Prostate gland (tissue), 2 donors: ENCODE measurements around the gene EPHA5. TPM values are rescaled to one million over a fixed set of nuclear protein-coding genes. Genes with fewer than 3 reads are reported as not detected.

Source experiments
- DNase-seq: peaks from one replicate; pipeline ENCODE4 v3.0.0-alpha.2; 2019; ENCODE audit warnings: low spot score
- H3K27ac ChIP-seq, 2 donors: fragments of 200-600 bp; sonication (generic); 2 replicates each; pipeline ENCODE4 v1.5.1; 2017 to 2019
- H3K27me3 ChIP-seq: fragments of 200-600 bp; sonication (generic); replicated peaks from 2 replicates; pipeline ENCODE4 v1.5.1; 2019; ENCODE audit not compliant: insufficient read depth
- H3K36me3 ChIP-seq, 2 donors: fragments of 200-600 bp; sonication (generic); 1 replicate in 1 of 2; 2 replicates in 1 of 2; pipeline versions ENCODE4 v1.5.1 to v1.8.1; 2017 to 2019
- H3K4me1 ChIP-seq: fragments of 200-600 bp; sonication (generic); replicated peaks from 2 replicates; pipeline ENCODE4 v1.5.1; 2019
- H3K4me3 ChIP-seq, 2 donors: fragments of 200-600 bp; sonication (generic); 2 replicates each; pipeline ENCODE4 v1.5.1; 2017 to 2019
- H3K9me3 ChIP-seq: fragments of 200-600 bp; sonication (generic); 2 replicates; pipeline ENCODE4 v1.5.1; 2017
- POLR2A ChIP-seq: fragments of 450-650 bp; IDR thresholded peaks from one replicate; pipeline ENCODE4 v1.6.1; 2016; ENCODE audit warnings: antibody characterized with exemption, mild to moderate bottlenecking
- POLR2AphosphoS5 ChIP-seq: sonication (generic); formaldehyde crosslinking; IDR thresholded peaks from one replicate; pipeline ENCODE4 v1.6.1; 2017; ENCODE audit warnings: antibody characterized with exemption
- WGBS: methylation state at CpG from one replicate; pipeline ENCODE4 v1.1.5; 2018; 5-methylcytosine and 5-hydroxymethylcytosine counted together
- intact Hi-C: fragments of 100-400 bp; cut with DNase I; formaldehyde crosslinking; loops from one replicate; pipeline ENCODE4 v1.14.2; 2022
- total RNA-seq, 2 donors: library from RNA; depleted of rRNA; stranded (reverse); fragments of >200 nt; gene quantifications; one replicate each; pipeline ENCODE4 v1.1.0, GENCODE V29; 2016
- TF ChIP-seq, protein P1 (sequence below), 4 experiments: fragments of 200-600 bp in 2 of 4; fragments of 450-650 bp in 2 of 4; sonication (generic) in 2 of 4; IDR thresholded peaks; 1 replicate in 3 of 4; 2 replicates in 1 of 4; pipeline ENCODE4 v1.5.1; 2016 to 2019; ENCODE audit warnings: antibody characterized with exemption in 4 of 4, mild to moderate bottlenecking in 2 of 4, moderate library complexity in 2 of 4

Gene EPHA5
- total RNA-seq, 2 donors from 2014 or later, result 2.2 to 11.0 TPM

DNA sequence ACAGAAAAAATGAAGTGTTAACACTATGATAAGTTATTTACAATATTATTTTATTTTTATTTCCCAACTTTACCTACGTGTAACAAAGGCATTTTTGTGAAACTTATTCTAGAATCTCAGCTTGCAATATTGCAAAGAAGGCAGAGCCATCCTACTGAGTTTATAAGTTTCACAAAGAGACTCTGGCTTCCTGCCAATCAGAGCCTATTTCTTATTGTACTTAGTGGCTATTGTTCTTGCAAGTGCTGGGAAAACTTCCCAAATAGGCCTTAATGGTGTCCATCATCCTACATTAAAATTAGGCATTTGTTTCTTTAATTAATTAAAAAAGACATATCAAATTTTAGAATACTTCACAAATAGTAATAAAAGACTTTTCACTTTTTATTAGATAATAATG lies 233.2 kb downstream of the EPHA5 start:
- no peaks in the 10 kb centered on the region for H3K36me3 ChIP-seq
- WGBS, result 28% methylated on average over 1 of the region's 1 CpG
- intact Hi-C loops, result no loop called here

DNA sequence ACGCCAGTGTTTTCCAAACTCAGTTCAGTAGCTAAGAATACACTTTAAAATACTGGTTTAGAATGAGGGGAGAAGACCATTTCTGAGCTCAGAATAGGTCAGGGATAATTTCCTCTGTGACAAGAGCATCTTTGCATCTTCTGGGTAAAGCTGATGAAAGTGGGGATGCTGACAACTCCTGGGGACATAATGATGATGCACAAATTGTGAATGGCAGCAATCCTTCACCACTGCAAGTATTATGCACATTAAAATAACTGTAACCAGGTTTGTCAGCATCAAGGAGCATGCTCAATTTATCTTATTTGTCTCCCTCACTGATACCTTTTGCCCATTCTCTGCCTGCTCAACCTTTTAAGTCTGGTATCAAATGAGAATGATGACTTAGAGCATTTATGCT lies 248.2 kb downstream of the EPHA5 start:
- Histone ChIP-seq H3K4me1 (no peaks in the 10 kb centered on the region), H3K9me3 (no peaks in the 10 kb centered on the region), H3K36me3 (no peaks in the 10 kb centered on the region), H3K27me3 (no peaks in the 10 kb centered on the region), H3K4me3 (no peak overlapping the region), H3K27ac (no peak overlapping the region)
- DNase-seq, result no peak
- intact Hi-C loops, result no loop called here
- TF ChIP-seq POLR2A, result no peak
- TF ChIP-seq, protein P1, sequence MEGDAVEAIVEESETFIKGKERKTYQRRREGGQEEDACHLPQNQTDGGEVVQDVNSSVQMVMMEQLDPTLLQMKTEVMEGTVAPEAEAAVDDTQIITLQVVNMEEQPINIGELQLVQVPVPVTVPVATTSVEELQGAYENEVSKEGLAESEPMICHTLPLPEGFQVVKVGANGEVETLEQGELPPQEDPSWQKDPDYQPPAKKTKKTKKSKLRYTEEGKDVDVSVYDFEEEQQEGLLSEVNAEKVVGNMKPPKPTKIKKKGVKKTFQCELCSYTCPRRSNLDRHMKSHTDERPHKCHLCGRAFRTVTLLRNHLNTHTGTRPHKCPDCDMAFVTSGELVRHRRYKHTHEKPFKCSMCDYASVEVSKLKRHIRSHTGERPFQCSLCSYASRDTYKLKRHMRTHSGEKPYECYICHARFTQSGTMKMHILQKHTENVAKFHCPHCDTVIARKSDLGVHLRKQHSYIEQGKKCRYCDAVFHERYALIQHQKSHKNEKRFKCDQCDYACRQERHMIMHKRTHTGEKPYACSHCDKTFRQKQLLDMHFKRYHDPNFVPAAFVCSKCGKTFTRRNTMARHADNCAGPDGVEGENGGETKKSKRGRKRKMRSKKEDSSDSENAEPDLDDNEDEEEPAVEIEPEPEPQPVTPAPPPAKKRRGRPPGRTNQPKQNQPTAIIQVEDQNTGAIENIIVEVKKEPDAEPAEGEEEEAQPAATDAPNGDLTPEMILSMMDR (IDR thresholded peaks at IDR 0.05), result no peak
- TF ChIP-seq POLR2AphosphoS5, result no peak
- WGBS, result 78% methylated on average over 1 of the region's 1 CpG

More for the DNA sequence above, 233.2 kb downstream of the EPHA5 start:
- TF ChIP-seq POLR2AphosphoS5, result no peak
- TF ChIP-seq, protein P1 (IDR thresholded peaks at IDR 0.05), result no peak
- no peak for TF ChIP-seq POLR2A
- DNase-seq, result no peak
- Histone ChIP-seq H3K27ac (no peak overlapping the region), H3K4me3 (no peak overlapping the region), H3K27me3 (no peaks in the 10 kb centered on the region), H3K4me1 (no peaks in the 10 kb centered on the region), H3K9me3 (no peaks in the 10 kb centered on the region)

DNA sequence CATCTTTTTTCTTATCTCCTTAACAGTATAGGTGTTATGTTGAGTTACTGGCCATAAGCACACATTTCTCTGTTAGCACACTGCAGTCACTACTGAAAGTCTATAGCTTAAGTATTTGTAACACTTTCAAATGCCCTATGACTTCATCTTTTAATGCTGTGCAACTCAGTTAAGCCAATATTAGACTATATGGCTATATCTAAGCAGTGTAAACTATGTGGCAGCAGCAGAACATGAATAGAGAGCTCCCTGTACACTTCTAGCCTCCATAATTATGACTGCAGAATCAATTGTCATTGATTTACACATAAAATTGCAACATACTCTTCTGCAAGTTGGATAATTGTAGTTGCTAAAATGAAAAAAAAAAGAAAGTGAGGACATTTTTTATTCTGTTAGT lies 250.3 kb downstream of the EPHA5 start:
- H3K4me3 ChIP-seq, result no peak overlapping the region
- no peaks in the 10 kb centered on the region for H3K9me3 ChIP-seq
- no peaks in the 10 kb centered on the region for H3K27me3 ChIP-seq
- DNase-seq, result no peak
- H3K4me1 ChIP-seq, result no peaks in the 10 kb centered on the region
- TF ChIP-seq, protein P1 (IDR thresholded peaks at IDR 0.05), result no peak
- TF ChIP-seq POLR2AphosphoS5 (no peak), POLR2A (no peak)
- intact Hi-C loops, result no loop called here
- H3K36me3 ChIP-seq, result no peaks in the 10 kb centered on the region
- no peak overlapping the region for H3K27ac ChIP-seq

DNA sequence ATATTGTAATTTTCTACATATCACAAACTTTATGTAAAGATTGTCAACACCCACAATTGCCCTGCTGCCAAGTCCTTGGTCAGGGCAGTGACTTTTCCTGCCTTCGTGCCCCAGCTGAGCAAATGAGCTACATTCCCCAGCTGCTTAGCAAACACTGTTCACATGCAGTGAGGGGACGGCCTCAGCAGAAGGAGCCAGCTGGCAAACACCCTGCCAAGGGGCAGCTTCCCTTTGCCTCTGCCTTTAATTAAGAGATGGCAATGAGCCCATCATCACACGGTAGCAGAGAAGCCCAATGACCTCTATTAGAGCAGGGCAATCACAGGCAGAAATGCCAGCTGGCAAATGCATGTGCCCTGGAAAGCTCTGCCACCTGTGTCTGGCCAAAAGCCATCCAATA lies 253.4 kb downstream of the EPHA5 start:
- intact Hi-C loops, result no loop called here
- Histone ChIP-seq H3K27ac (no peak overlapping the region), H3K4me1 (no peaks in the 10 kb centered on the region), H3K9me3 (no peaks in the 10 kb centered on the region), H3K36me3 (no peaks in the 10 kb centered on the region), H3K27me3 (no peaks in the 10 kb centered on the region), H3K4me3 (no peak overlapping the region)
- DNase-seq, result no peak
- TF ChIP-seq, protein P1 (IDR thresholded peaks at IDR 0.05), result no peak
- no peak for TF ChIP-seq POLR2AphosphoS5
- TF ChIP-seq POLR2A, result no peak
- 18% methylated on average over 3 of the region's 3 CpGs for WGBS

DNA sequence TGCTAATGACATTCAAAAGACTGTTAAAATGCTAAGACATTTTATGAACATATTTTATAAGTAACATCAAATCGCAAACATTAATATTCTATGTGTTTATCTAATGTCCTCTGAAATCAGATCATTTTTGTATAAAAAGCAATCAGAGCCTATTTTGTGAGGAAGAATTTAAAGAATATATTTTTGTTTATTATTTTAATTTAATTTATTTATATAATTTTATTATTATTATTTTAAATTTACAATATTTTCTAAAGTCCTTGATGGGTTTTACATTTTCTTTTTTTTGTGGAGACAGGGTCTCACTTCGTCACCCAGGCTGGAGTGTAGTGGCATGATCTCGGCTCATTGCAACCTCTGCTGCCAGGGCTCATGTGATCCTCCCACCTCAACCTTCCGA lies 262.8 kb downstream of the EPHA5 start:
- 91% methylated on average over 4 of the region's 4 CpGs for WGBS
- no peaks in the 10 kb centered on the region for H3K36me3 ChIP-seq
- DNase-seq, result no peak
- H3K4me1 ChIP-seq, result no peaks in the 10 kb centered on the region
- no peak for TF ChIP-seq POLR2AphosphoS5
- TF ChIP-seq, protein P1 (IDR thresholded peaks at IDR 0.05), result no peak
- no peak for TF ChIP-seq POLR2A
- no peaks in the 10 kb centered on the region for H3K9me3 ChIP-seq
- H3K27me3 ChIP-seq, result no peaks in the 10 kb centered on the region
- intact Hi-C loops, result no loop called here
- no peak overlapping the region for H3K4me3 ChIP-seq
- no peak overlapping the region for H3K27ac ChIP-seq
